GM12878 (cell line): ENCODE measurements around the gene ECHDC1. TPM values are rescaled to one million over a fixed set of nuclear protein-coding genes. Genes with fewer than 3 reads are reported as not detected.

Experiments
- ATAC-seq: fragments of 200-7000 bp; cut with Tn5 transposase; 3 replicates; pipeline ENCODE4 v1.9.1; 2020; ENCODE audit warnings: mild to moderate bottlenecking, moderate library complexity
- BruUV-seq: library from RNA; stranded (reverse); fragments of 400-500 nt; replicated peaks from 2 replicates; lab custom pipeline; 2021; lab: Mats Ljungman, UMichigan
- CTCF ChIA-PET: fragments of 300-600 bp; sonication (Branson Sonifier 250); formaldehyde crosslinking; extraction: SDS; loops from one replicate; lab custom pipeline; 2021; ENCODE audit warnings: inconsistent platforms; lab: Yijun Ruan, JAX
- POLR2A ChIA-PET: fragments of 350-600 bp; formaldehyde crosslinking; extraction: SDS; loops from one replicate; lab custom pipeline; 2021; ENCODE audit warnings: inconsistent platforms; lab: Charles Lee
- RAD21 ChIA-PET: fragments of 300-600 bp; sonication (Branson Sonifier 250); formaldehyde crosslinking; loops from one replicate; lab custom pipeline; 2023; ENCODE audit warnings: antibody characterized with exemption; ENCODE audit not compliant: unreplicated experiment; lab: Charles Lee
- SMC1A ChIA-PET: fragments of 300-600 bp; sonication (Branson Sonifier 250); formaldehyde crosslinking; loops from one replicate; lab custom pipeline; 2023; ENCODE audit not compliant: unreplicated experiment, uncharacterized antibody; lab: Charles Lee
- DNase-seq: peaks from one replicate; pipeline ENCODE4 v3.0.0-alpha.2; 2011; ENCODE audit warnings: low read depth, low spot score
- FAIRE-seq: peaks from 3 replicates; lab custom pipeline; 2011; peaks lifted over from hg19 to GRCh38; lab: Jason Lieb, UNC
- H2AFZ ChIP-seq: 2 replicates; pipeline ENCODE4 v1.6.0; 2011; ENCODE audit warnings: low read depth, low read length, control low read depth; ENCODE audit not compliant: control insufficient read depth
- H3K27ac ChIP-seq: 2 replicates; pipeline ENCODE4 v1.5.1; 2011; ENCODE audit warnings: control low read depth; ENCODE audit not compliant: control insufficient read depth, insufficient read depth
- H3K27me3 ChIP-seq, 2 experiments: replicated peaks in 1 of 2; 2 replicates each; pipeline versions ENCODE4 v1.6.0 to v1.6.1; 2011; ENCODE audit warnings: low read length in 1 of 2; ENCODE audit not compliant: control insufficient read depth in 2 of 2, insufficient read depth in 2 of 2
- H3K36me3 ChIP-seq, 2 experiments: 2 replicates each; pipeline ENCODE4 v1.5.1; 2011; ENCODE audit warnings: low read length in 1 of 2; ENCODE audit not compliant: control insufficient read depth in 2 of 2, insufficient read depth in 2 of 2
- H3K4me1 ChIP-seq: 2 replicates; pipeline ENCODE4 v1.6.1; 2011; ENCODE audit warnings: mild to moderate bottlenecking, low read length, moderate library complexity, mixed read lengths; ENCODE audit not compliant: control insufficient read depth, insufficient read depth
- H3K4me2 ChIP-seq: 2 replicates; pipeline ENCODE4 v1.6.0; 2011; ENCODE audit warnings: control low read depth; ENCODE audit not compliant: control insufficient read depth, insufficient read depth
- H3K4me3 ChIP-seq: fragments of 200-600 bp; sonication (generic); 2 replicates; pipeline ENCODE4 v1.5.1; 2016
- H3K79me2 ChIP-seq: 2 replicates; pipeline ENCODE4 v1.6.0; 2011; ENCODE audit warnings: low read length; ENCODE audit not compliant: control insufficient read depth, insufficient read depth
- H3K9ac ChIP-seq: 2 replicates; pipeline ENCODE4 v1.8.0; 2011; ENCODE audit warnings: low read length, control low read depth, mixed read lengths; ENCODE audit not compliant: control insufficient read depth, insufficient read depth
- H3K9me3 ChIP-seq: replicated peaks from 3 replicates; pipeline ENCODE4 v1.5.1; 2011; ENCODE audit warnings: mild to moderate bottlenecking, low read length; ENCODE audit not compliant: control insufficient read depth, insufficient read depth
- H4K20me1 ChIP-seq: 2 replicates; pipeline ENCODE4 v1.6.0; 2011; ENCODE audit not compliant: control insufficient read depth, insufficient read depth
- ASH2L ChIP-seq: fragments of 300-600, 200-600 bp; sonication (generic); IDR thresholded peaks from 2 replicates; pipeline ENCODE4 v1.6.1; 2017; ENCODE audit warnings: low read depth, mild to moderate bottlenecking, borderline replicate concordance
- ATF7 ChIP-seq: fragments of 450-650 bp; IDR thresholded peaks from 2 replicates; pipeline ENCODE4 v1.6.1; 2016; ENCODE audit warnings: low read depth, mild to moderate bottlenecking
- BMI1 ChIP-seq: fragments of 450-650 bp; IDR thresholded peaks from 2 replicates; pipeline ENCODE4 v1.6.1; 2016; ENCODE audit warnings: mild to moderate bottlenecking, moderate library complexity, borderline replicate concordance
- BRCA1 ChIP-seq: IDR thresholded peaks from 2 replicates; pipeline ENCODE4 v1.6.1; 2011; ENCODE audit warnings: low read depth, low read length, improper control_type of control experiment
- CHD1 ChIP-seq: IDR thresholded peaks from 2 replicates; pipeline ENCODE4 v1.6.1; 2012; ENCODE audit warnings: low read depth, low read length, improper control_type of control experiment
- EED ChIP-seq: sonication (generic); IDR thresholded peaks from 2 replicates; pipeline ENCODE4 v1.6.1; 2016; ENCODE audit warnings: antibody characterized with exemption, low read depth
- ESRRA ChIP-seq: IDR thresholded peaks from 2 replicates; pipeline ENCODE4 v1.6.1; 2012; ENCODE audit warnings: mild to moderate bottlenecking, low read length, improper control_type of control experiment
- GATAD2B ChIP-seq: fragments of 450-650 bp; conservative IDR thresholded peaks from 2 replicates; pipeline ENCODE4 v1.6.1; 2017; ENCODE audit warnings: low read depth, mild to moderate bottlenecking, moderate library complexity
- IKZF2 ChIP-seq, 2 experiments: fragments of 450-650 bp; IDR thresholded peaks; 2 replicates each; pipeline ENCODE4 v1.6.1; 2017; ENCODE audit warnings: mild to moderate bottlenecking in 2 of 2, moderate library complexity in 2 of 2
- POLR2A ChIP-seq: IDR thresholded peaks from 2 replicates; pipeline ENCODE4 v1.6.1; 2011; ENCODE audit warnings: low read depth, mild to moderate bottlenecking, low read length
- POU2F2 ChIP-seq: IDR thresholded peaks from 3 replicates; pipeline ENCODE4 v1.6.1; 2011; ENCODE audit warnings: low read depth, mild to moderate bottlenecking, low read length, borderline replicate concordance
- SMAD5 ChIP-seq: IDR thresholded peaks from 2 replicates; pipeline ENCODE4 v1.6.1; 2016; ENCODE audit warnings: antibody characterized with exemption, low read depth
- SREBF2 ChIP-seq: IDR thresholded peaks from 2 replicates; pipeline ENCODE4 v1.6.1; 2012; ENCODE audit warnings: mild to moderate bottlenecking, low read length
- WGBS: methylation state at CpG from one replicate; pipeline ENCODE4 v1.1.6; 2016; ENCODE audit warnings: low lambda C conversion rate; ENCODE audit not compliant: insufficient replicate concordance, insufficient coverage; ENCODE audit errors: missing lambda C conversion rate; 5-methylcytosine and 5-hydroxymethylcytosine counted together
- in situ Hi-C: fragments of 300-500 bp; cut with MboI; formaldehyde crosslinking; loops from 9 replicates; pipeline ENCODE4 v1.14.3; 2018; ENCODE audit warnings: mixed read lengths
- intact Hi-C: fragments of 100-400 bp; cut with micrococcal nuclease; formaldehyde crosslinking; loops from one replicate; pipeline ENCODE4 v1.14.2; 2022; ENCODE audit not compliant: unreplicated experiment
- polyA plus RNA-seq, 11 experiments: library from polyadenylated mRNA; depleted of rRNA in 4 of 11; unstranded in 6 of 11; stranded (reverse) in 5 of 11; fragments of >200 nt; fragmentation: Nextera tagmentation in 4 of 11; fragmentation: Illumina TruSeq in 1 of 11; extraction: Ambion mirVana in 4 of 11; extraction: Trizol in 1 of 11; gene quantifications; 1 replicate in 1 of 11; 2 replicates in 10 of 11; pipeline versions ENCODE4 v1.2.1 to v1.2.3, GENCODE V29; 2011 to 2016; ENCODE audit warnings: inconsistent platforms in 2 of 11, missing spikeins in 2 of 11, low read depth in 1 of 11
- total RNA-seq, 4 experiments: library from RNA; depleted of rRNA in 3 of 4; stranded (reverse); fragments of >200 nt in 3 of 4; fragmentation: Illumina TruSeq in 1 of 4; extraction: Trizol in 1 of 4; gene quantifications; 2 replicates each; pipeline versions ENCODE4 v1.2.1 to v1.2.3, GENCODE V29; 2013 to 2021
- TF ChIP-seq, protein P1 (sequence below): fragments of 450-650 bp; IDR thresholded peaks from 2 replicates; pipeline ENCODE4 v1.6.1; 2016; ENCODE audit warnings: mild to moderate bottlenecking
- TF ChIP-seq, protein P2 (sequence below): fragments of 450-650 bp; IDR thresholded peaks from 2 replicates; pipeline ENCODE4 v1.6.1; 2014; ENCODE audit warnings: mild to moderate bottlenecking
- TF ChIP-seq, protein P3 (sequence below): fragments of 450-650 bp; conservative IDR thresholded peaks from 2 replicates; pipeline ENCODE4 v1.6.1; 2017; ENCODE audit warnings: mild to moderate bottlenecking, moderate library complexity
- TF ChIP-seq, protein P4 (sequence below), 3 experiments: IDR thresholded peaks in 2 of 3; conservative IDR thresholded peaks in 1 of 3; 2 replicates each; pipeline ENCODE4 v1.5.1; 2011; ENCODE audit warnings: low read depth in 3 of 3, low read length in 3 of 3, mild to moderate bottlenecking in 3 of 3, control low read depth in 2 of 3, moderate library complexity in 2 of 3, inconsistent platforms in 1 of 3, mixed read lengths in 1 of 3; ENCODE audit not compliant: control insufficient read depth in 2 of 3, insufficient read depth in 1 of 3; ENCODE audit errors: extremely low read depth in 1 of 3
- TF ChIP-seq, protein P5 (sequence below): fragments of 450-650 bp; IDR thresholded peaks from 2 replicates; pipeline ENCODE4 v1.6.1; 2017; ENCODE audit warnings: borderline replicate concordance

ECHDC1 gene
- total and polyA plus RNA-seq, 10 of the 15 experiments (the other 5 are each of a cell fraction or from before 2014, with no cell fraction given), result 46.2 to 111 (median 70.7) TPM

DNA sequence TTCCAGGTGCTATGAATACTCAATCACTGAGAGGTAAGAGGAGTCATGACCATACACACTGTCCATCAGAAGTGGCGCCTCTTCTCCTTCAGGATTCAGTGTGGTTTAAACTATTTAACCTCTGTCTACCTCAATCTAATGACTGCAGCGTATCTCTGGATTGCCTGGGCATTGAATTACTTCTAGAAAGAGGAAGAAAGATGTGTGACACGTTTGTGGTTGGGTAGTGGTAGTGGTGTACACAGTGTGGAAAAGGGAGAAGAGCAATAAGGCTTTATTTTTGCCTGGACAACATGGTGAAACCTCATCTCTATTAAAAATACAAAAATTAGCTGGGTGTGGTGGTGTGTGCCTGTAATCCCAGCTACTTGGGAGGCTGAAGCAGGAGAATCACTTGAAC is 38.0 kb upstream of the ECHDC1 start (continued):
- TF ChIP-seq, protein P1, sequence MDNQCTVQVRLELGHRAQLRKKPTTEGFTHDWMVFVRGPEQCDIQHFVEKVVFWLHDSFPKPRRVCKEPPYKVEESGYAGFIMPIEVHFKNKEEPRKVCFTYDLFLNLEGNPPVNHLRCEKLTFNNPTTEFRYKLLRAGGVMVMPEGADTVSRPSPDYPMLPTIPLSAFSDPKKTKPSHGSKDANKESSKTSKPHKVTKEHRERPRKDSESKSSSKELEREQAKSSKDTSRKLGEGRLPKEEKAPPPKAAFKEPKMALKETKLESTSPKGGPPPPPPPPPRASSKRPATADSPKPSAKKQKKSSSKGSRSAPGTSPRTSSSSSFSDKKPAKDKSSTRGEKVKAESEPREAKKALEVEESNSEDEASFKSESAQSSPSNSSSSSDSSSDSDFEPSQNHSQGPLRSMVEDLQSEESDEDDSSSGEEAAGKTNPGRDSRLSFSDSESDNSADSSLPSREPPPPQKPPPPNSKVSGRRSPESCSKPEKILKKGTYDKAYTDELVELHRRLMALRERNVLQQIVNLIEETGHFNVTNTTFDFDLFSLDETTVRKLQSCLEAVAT, result no peak
- TF ChIP-seq IKZF2 (IDR thresholded peaks at IDR 0.05) (no peak), BRCA1 (no peak), ASH2L (no peak), ATF7 (no peak), CHD1 (no peak), ESRRA (no peak)
- TF ChIP-seq, protein P2, sequence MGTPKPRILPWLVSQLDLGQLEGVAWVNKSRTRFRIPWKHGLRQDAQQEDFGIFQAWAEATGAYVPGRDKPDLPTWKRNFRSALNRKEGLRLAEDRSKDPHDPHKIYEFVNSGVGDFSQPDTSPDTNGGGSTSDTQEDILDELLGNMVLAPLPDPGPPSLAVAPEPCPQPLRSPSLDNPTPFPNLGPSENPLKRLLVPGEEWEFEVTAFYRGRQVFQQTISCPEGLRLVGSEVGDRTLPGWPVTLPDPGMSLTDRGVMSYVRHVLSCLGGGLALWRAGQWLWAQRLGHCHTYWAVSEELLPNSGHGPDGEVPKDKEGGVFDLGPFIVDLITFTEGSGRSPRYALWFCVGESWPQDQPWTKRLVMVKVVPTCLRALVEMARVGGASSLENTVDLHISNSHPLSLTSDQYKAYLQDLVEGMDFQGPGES, result no peak
- TF ChIP-seq, protein P3, sequence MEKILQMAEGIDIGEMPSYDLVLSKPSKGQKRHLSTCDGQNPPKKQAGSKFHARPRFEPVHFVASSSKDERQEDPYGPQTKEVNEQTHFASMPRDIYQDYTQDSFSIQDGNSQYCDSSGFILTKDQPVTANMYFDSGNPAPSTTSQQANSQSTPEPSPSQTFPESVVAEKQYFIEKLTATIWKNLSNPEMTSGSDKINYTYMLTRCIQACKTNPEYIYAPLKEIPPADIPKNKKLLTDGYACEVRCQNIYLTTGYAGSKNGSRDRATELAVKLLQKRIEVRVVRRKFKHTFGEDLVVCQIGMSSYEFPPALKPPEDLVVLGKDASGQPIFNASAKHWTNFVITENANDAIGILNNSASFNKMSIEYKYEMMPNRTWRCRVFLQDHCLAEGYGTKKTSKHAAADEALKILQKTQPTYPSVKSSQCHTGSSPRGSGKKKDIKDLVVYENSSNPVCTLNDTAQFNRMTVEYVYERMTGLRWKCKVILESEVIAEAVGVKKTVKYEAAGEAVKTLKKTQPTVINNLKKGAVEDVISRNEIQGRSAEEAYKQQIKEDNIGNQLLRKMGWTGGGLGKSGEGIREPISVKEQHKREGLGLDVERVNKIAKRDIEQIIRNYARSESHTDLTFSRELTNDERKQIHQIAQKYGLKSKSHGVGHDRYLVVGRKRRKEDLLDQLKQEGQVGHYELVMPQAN, result no peak

DNA sequence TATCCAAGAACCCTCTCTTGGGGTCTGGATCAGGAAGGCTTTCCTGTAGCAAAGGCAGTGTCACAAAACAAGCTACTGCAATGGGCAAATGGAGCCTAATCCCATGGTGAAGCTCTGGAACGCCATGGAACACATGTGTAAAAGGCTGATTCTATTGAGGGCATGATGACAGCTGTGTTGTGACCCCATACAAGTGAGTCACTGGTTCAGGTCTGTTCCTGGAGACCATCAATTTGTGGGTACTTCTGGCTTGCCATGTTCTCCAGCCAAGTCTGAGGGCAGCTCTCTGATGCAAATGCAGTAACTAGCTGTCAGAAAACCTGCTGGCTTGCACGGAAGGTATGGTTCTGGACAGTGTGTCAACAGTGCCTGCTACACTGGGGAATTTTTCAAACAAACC is 33.3 kb upstream of the ECHDC1 start:
- in situ Hi-C loops, result no loop called here
- H3K9ac ChIP-seq, result no peak overlapping the region
- ATAC-seq (no peak), FAIRE-seq (no peak), DNase-seq (no peak)
- 64% methylated on average over 2 of the region's 2 CpGs for WGBS
- H3K27me3 ChIP-seq, result no peaks in the 10 kb centered on the region
- no peaks in the 10 kb centered on the region for H3K36me3 ChIP-seq
- ChIA-PET SMC1A (interaction anchor here (1.5 kb wide), 1 partner anchor 10 kb away, joined by 3 read pairs; no protein-coding TSS in a partner anchor), POLR2A (no interaction called here), RAD21 (no interaction called here), CTCF (no interaction called here)
- H3K79me2 ChIP-seq, result no peaks in the 10 kb centered on the region
- no peak overlapping the region for H3K27ac ChIP-seq
- H3K4me2 ChIP-seq, result no peak overlapping the region
- no peaks in the 10 kb centered on the region for H3K9me3 ChIP-seq
- H2AFZ ChIP-seq, result no peak overlapping the region
- no peak overlapping the region for H3K4me3 ChIP-seq
- no peaks in the 10 kb centered on the region for H3K4me1 ChIP-seq
- intact Hi-C loops, result no loop called here
- H4K20me1 ChIP-seq, result no peaks in the 10 kb centered on the region
- BruUV-seq, result no TSS peak
- no peak for TF ChIP-seq GATAD2B
- no peak for TF ChIP-seq SREBF2
- TF ChIP-seq POLR2A, result no peak
- TF ChIP-seq, protein P4, sequence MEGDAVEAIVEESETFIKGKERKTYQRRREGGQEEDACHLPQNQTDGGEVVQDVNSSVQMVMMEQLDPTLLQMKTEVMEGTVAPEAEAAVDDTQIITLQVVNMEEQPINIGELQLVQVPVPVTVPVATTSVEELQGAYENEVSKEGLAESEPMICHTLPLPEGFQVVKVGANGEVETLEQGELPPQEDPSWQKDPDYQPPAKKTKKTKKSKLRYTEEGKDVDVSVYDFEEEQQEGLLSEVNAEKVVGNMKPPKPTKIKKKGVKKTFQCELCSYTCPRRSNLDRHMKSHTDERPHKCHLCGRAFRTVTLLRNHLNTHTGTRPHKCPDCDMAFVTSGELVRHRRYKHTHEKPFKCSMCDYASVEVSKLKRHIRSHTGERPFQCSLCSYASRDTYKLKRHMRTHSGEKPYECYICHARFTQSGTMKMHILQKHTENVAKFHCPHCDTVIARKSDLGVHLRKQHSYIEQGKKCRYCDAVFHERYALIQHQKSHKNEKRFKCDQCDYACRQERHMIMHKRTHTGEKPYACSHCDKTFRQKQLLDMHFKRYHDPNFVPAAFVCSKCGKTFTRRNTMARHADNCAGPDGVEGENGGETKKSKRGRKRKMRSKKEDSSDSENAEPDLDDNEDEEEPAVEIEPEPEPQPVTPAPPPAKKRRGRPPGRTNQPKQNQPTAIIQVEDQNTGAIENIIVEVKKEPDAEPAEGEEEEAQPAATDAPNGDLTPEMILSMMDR (IDR thresholded peaks at IDR 0.05 in 2 of 3, conservative IDR thresholded peaks at IDR 0.05 in 1 of 3; ENCODE audit: control insufficient read depth in 2 of 3, extremely low read depth in 1 of 3, insufficient read depth in 1 of 3, low read depth in 3 of 3, low read length in 3 of 3), result no peak
- no peak for TF ChIP-seq BMI1
- no peak for TF ChIP-seq SMAD5
- TF ChIP-seq, protein P5, sequence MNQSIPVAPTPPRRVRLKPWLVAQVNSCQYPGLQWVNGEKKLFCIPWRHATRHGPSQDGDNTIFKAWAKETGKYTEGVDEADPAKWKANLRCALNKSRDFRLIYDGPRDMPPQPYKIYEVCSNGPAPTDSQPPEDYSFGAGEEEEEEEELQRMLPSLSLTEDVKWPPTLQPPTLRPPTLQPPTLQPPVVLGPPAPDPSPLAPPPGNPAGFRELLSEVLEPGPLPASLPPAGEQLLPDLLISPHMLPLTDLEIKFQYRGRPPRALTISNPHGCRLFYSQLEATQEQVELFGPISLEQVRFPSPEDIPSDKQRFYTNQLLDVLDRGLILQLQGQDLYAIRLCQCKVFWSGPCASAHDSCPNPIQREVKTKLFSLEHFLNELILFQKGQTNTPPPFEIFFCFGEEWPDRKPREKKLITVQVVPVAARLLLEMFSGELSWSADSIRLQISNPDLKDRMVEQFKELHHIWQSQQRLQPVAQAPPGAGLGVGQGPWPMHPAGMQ, result no peak
- TF ChIP-seq EED, result no peak
- no peak for TF ChIP-seq ATF7
- no peak for TF ChIP-seq POU2F2
